Brain microvascular endothelial cell (primary cell): Measurements from ENCODE around the gene LRP1B.

ENCODE experiments used
- DNase-seq: peaks from one replicate; pipeline ENCODE4 v3.0.0-alpha.2; 2020
- H3K27ac ChIP-seq: fragments of 250-450 bp; sonication (Bioruptor Pico); 2 replicates; pipeline ENCODE4 v1.5.1; 2020; ENCODE audit warnings: mild to moderate bottlenecking, moderate library complexity
- H3K27me3 ChIP-seq: fragments of 250-450 bp; sonication (Bioruptor Pico); replicated peaks from 2 replicates; pipeline ENCODE4 v1.5.1; 2020; ENCODE audit warnings: mild to moderate bottlenecking
- H3K36me3 ChIP-seq: fragments of 250-450 bp; sonication (Bioruptor Pico); replicated peaks from 2 replicates; pipeline ENCODE4 v1.5.1; 2020; ENCODE audit warnings: mild to moderate bottlenecking
- H3K4me3 ChIP-seq: 2 replicates; pipeline ENCODE4 v1.5.1; 2011; ENCODE audit warnings: low read depth, mild to moderate bottlenecking, control low read depth, low read length, moderate library complexity
- in situ Hi-C: cut with HindIII; loops from 2 replicates; pipeline ENCODE4 v1.10.0; 2017; ENCODE audit warnings: low sequenced_read_pairs, low pct_ligation_motif_present
- TF ChIP-seq, protein P1 (sequence below): IDR thresholded peaks from 2 replicates; pipeline ENCODE4 v1.5.1; 2011; ENCODE audit warnings: low read depth, mild to moderate bottlenecking, moderate library complexity, low read length, control low read depth, inconsistent platforms; ENCODE audit errors: missing control alignments

The LRP1B gene

DNA sequence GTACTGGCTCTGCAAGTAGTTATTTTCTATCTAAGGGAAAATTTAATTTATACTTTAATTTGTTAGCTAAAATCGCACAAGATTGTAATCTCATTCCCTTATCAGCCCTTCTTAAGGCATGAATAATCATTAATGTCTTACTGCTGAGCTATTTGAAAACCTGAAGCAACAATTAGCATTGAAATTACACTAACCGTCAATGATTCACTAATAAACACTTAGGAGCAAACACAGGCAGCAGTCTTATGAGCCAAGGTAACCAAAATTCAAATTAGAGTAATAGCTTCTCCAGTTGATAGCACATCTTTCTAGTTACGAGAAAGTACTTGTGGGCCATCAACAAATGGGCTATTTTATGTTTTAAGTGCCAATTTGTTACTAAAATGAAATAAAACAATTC lies 1289.7 kb downstream of the LRP1B start:
- in situ Hi-C loops = no loop called here
- no peak overlapping the region for H3K4me3 ChIP-seq

DNA sequence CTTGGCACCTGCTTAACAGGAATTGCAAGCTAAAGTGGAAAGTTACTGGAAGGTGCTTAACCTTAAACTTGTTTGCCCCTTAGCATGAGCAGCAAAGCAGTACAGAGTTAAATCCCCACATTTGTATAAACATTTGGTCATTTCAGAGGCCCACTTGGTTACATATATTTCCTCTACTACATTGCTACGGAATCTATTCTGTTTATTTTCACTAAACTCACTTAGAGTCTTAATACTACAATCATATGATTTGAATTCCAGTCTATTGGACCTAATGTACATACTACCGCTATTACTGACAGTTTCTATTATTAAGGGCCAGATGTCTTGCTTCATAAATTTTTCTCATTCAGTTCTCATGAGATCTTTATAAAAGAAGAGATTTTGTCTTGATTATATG lies 1294.0 kb downstream of the LRP1B start:
- H3K4me3 ChIP-seq = no peak overlapping the region
- DNase-seq = no peak
- no peak overlapping the region for H3K27ac ChIP-seq
- no peaks in the 10 kb centered on the region for H3K27me3 ChIP-seq
- H3K36me3 ChIP-seq = no peaks in the 10 kb centered on the region
- in situ Hi-C loops = no loop called here
- TF ChIP-seq, protein P1, sequence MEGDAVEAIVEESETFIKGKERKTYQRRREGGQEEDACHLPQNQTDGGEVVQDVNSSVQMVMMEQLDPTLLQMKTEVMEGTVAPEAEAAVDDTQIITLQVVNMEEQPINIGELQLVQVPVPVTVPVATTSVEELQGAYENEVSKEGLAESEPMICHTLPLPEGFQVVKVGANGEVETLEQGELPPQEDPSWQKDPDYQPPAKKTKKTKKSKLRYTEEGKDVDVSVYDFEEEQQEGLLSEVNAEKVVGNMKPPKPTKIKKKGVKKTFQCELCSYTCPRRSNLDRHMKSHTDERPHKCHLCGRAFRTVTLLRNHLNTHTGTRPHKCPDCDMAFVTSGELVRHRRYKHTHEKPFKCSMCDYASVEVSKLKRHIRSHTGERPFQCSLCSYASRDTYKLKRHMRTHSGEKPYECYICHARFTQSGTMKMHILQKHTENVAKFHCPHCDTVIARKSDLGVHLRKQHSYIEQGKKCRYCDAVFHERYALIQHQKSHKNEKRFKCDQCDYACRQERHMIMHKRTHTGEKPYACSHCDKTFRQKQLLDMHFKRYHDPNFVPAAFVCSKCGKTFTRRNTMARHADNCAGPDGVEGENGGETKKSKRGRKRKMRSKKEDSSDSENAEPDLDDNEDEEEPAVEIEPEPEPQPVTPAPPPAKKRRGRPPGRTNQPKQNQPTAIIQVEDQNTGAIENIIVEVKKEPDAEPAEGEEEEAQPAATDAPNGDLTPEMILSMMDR = no peak

More for the DNA sequence above, 1289.7 kb downstream of the LRP1B start:
- Histone ChIP-seq H3K27ac (no peak overlapping the region), H3K27me3 (no peaks in the 10 kb centered on the region), H3K36me3 (no peaks in the 10 kb centered on the region)
- TF ChIP-seq, protein P1 = no peak
- DNase-seq = no peak

GRCh38 chr2:140835079-140835478 lies 1295.7 kb downstream of the LRP1B start:
- no peaks in the 10 kb centered on the region for H3K27me3 ChIP-seq
- no peaks in the 10 kb centered on the region for H3K36me3 ChIP-seq
- H3K4me3 ChIP-seq = no peak overlapping the region
- TF ChIP-seq, protein P1 = no peak
- in situ Hi-C loops = no loop called here
- no peak overlapping the region for H3K27ac ChIP-seq
- DNase-seq = no peak

DNA sequence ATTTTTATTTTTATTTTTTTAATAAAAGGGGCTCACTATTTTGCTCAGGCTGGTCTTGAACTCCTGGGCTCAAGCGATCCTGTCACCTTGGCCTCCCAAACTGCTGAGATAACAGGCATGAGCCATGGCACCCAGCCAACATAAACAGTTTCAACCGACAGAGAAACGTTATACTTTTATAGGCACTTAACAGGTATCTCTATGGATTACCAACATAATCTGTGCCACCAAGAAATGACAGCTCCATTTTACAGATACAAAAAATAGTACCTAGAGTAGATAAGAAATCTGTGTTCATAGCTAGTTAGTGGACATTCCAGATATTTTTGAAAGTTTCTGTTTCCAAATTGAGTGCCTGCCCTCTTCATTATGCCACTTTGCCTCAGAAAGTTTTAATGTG lies 1316.7 kb downstream of the LRP1B start:
- Histone ChIP-seq H3K27me3 (no peaks in the 10 kb centered on the region), H3K27ac (no peak overlapping the region), H3K4me3 (no peak overlapping the region), H3K36me3 (no peaks in the 10 kb centered on the region)
- in situ Hi-C loops = no loop called here
- DNase-seq = no peak
- TF ChIP-seq, protein P1 = no peak

- no peaks in the 10 kb centered on the region for H3K27me3 ChIP-seq
- TF ChIP-seq, protein P1 = peak; percentile 18
- DNase-seq = no peak
- H3K27ac ChIP-seq = no peak overlapping the region
- in situ Hi-C loops = no loop called here
- no peaks in the 10 kb centered on the region for H3K36me3 ChIP-seq
- no peak overlapping the region for H3K4me3 ChIP-seq
These were observed 1322.0 kb downstream of the LRP1B start for GRCh38 chr2:140808820-140809219.

- in situ Hi-C loops = no loop called here
- Histone ChIP-seq H3K4me3 (no peak overlapping the region), H3K36me3 (no peaks in the 10 kb centered on the region), H3K27me3 (no peaks in the 10 kb centered on the region), H3K27ac (no peak overlapping the region)
- TF ChIP-seq, protein P1 = no peak
- no peak for DNase-seq
These were observed 1322.6 kb downstream of the LRP1B start for GRCh38 chr2:140808211-140808610.
